ENCODE data around the gene MGAT4A.
"Not testable (repeated sequence)": the region's sequence is repeated elsewhere in the genome, so short reads cannot be mapped to it uniquely, and the experiment has no call there.

Gene MGAT4A

DNA sequence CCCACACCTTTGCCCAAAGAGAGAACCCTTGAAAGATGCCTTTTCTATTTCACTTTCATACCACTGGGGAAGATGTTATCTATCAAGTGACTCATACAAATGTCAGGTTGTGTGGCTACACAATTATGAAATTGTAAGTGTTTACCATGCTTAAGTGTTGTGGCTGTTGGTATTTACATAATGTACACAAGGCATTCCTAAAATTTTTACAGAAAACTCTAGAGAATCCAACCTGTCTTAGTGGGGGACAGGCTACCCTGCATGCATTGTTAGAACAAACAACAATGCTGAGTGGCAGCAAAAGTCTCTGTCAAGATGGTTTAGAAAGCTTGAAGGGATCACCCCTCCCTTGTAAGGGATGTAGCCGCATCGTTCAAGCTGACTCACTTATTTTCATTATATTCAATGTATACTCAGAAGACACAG, 5.5 kb upstream of the MGAT4A start:
- Histone ChIP-seq H3K4me1 (ENCODE audit: control insufficient read depth, insufficient read depth, low read length) (peaks cover 10% of the 10 kb centered on the region), H3K36me3 (ENCODE audit: control insufficient read depth, insufficient read depth, low read length) (no peaks in the 10 kb centered on the region)

DNA sequence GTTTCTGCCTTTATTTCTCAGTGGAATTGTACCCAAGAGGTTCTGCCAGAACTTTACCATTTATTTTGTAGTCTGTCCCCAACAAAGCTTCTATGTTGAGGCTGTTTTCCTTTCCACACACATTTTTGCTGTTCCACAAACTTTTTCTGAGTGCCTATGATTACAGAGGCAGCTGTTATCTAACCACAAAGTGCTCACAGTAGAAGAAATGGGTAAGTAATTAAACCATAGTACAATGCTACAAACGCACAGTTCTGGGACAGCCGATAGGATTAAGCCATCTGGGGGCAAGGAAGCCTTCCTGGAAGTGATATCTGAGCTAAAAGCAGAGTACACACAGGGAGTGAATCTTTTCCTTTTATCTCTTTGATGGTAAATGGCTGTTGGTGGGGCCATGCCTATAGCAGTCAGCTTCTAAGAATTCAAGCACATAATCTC, 3.9 kb upstream of the MGAT4A start:
- Histone ChIP-seq H3K9ac (ENCODE audit: low read length) (no peak overlapping the region), H3K36me3 (ENCODE audit: control insufficient read depth, insufficient read depth, low read length) (no peaks in the 10 kb centered on the region), H3K4me1 (ENCODE audit: control insufficient read depth, insufficient read depth, low read length) (peaks cover 10% of the 10 kb centered on the region), H3K9me3 (ENCODE audit: control insufficient read depth, low read length) (no peaks in the 10 kb centered on the region), H3K4me3 (ENCODE audit: low read length) (no peak overlapping the region), H3K27me3 (ENCODE audit: control insufficient read depth, insufficient read depth, low read length) (no peaks in the 10 kb centered on the region)

More for the DNA sequence above, 5.5 kb upstream of the MGAT4A start:
- Histone ChIP-seq H3K9me3 (ENCODE audit: control insufficient read depth, low read length) (no peaks in the 10 kb centered on the region), H3K27me3 (ENCODE audit: control insufficient read depth, insufficient read depth, low read length) (no peaks in the 10 kb centered on the region), H3K4me3 (ENCODE audit: low read length) (no peak overlapping the region), H3K9ac (ENCODE audit: low read length) (no peak overlapping the region)

DNA sequence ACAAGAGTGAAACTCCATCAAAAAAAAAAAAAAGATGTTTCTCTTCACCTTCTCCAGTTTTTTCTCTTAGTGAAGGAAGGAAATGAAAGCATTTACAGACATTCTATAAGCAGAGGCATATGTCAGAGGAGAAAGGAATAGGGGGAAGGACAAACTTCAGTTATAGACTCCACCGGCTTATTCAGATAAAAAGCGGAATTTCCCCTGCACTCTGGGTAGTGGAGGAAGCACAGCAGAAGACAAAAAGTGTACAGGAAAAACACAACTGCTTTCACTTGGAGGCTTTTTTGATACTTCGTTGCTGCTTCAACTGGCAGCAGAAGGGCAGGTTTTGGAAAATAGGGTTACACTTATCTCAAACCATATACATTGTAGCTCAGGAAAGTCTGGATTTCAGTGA, 3.2 kb upstream of the MGAT4A start:
- no peaks in the 10 kb centered on the region for H3K9me3 ChIP-seq (ENCODE audit: control insufficient read depth, low read length)
- H3K4me1 ChIP-seq (ENCODE audit: control insufficient read depth, insufficient read depth, low read length), result peaks cover 10% of the 10 kb centered on the region
- H3K9ac ChIP-seq (ENCODE audit: low read length), result no peak overlapping the region

DNA sequence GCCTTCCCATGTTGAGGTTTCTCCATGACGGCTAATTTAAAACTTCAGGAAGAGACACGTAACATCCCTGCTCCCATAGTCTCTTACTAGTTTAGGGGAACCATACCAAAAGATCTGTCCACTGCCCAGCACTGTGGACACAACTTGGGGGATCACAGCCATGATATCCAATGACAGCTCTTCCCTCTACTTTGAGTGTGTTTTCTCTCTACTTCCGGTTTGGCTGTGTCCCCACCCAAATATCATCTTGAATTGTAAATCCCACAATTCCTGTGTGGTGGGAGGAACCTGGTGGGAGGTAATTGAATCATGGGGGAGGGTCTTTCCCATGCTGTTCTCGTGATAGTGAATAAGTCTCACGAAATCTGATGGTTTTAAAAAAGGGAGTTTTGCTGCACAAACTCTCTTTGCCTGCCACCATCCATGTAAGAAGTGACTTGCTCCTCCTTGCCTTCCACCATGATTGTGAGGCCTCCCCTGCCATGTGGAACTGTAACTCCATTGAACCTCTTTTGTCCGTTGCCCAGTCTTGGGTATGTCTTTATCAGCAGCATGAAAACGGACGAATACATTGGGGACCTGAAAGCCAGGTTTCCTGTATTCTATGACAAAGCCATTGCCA, 1.6 kb upstream of the MGAT4A start:
- no peaks in the 10 kb centered on the region for H3K27me3 ChIP-seq (ENCODE audit: control insufficient read depth, insufficient read depth, low read length)
- no peaks in the 10 kb centered on the region for H3K36me3 ChIP-seq (ENCODE audit: control insufficient read depth, insufficient read depth, low read length)
- H3K9me3 ChIP-seq (ENCODE audit: control insufficient read depth, low read length), result no peaks in the 10 kb centered on the region
- H3K9ac ChIP-seq (ENCODE audit: low read length), result no peak overlapping the region
- peak overlapping the region; percentile 44 for H3K4me3 ChIP-seq (ENCODE audit: low read length)
- H3K4me1 ChIP-seq (ENCODE audit: control insufficient read depth, insufficient read depth, low read length), result peaks cover 13% of the 10 kb centered on the region

More for the DNA sequence above, 3.2 kb upstream of the MGAT4A start:
- Histone ChIP-seq H3K4me3 (ENCODE audit: low read length) (no peak overlapping the region), H3K36me3 (ENCODE audit: control insufficient read depth, insufficient read depth, low read length) (no peaks in the 10 kb centered on the region), H3K27me3 (ENCODE audit: control insufficient read depth, insufficient read depth, low read length) (no peaks in the 10 kb centered on the region)

DNA sequence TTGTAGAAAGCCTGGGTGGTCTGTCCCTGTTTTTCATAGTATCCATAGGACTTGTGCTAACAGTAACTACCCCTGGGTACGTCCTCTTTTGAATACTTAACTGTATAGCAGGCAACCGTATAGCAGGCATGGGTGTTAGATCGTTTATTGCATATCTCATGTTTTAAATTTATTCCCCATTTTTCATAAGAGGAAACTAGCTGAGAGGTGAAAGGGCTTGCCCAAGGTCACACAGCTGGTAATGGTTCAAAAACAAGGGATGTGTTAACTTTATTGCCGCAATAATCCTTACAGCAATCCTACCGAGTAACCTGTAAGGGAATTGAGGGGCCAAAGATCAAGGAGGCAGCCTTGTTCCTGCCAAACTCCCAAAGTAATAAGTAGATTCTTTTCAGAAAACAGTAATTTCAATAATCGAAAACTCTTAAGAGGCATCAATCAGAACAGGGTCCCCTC, 990 bp upstream of the MGAT4A start:
- no peaks in the 10 kb centered on the region for H3K36me3 ChIP-seq (ENCODE audit: control insufficient read depth, insufficient read depth, low read length)
- H3K9me3 ChIP-seq (ENCODE audit: control insufficient read depth, low read length), result no peaks in the 10 kb centered on the region
- H3K4me3 ChIP-seq (ENCODE audit: low read length), result peak overlapping the region; percentile 44
- H3K27me3 ChIP-seq (ENCODE audit: control insufficient read depth, insufficient read depth, low read length), result no peaks in the 10 kb centered on the region
- peak overlapping the region; percentile 87 for H3K9ac ChIP-seq (ENCODE audit: low read length)
- H3K4me1 ChIP-seq (ENCODE audit: control insufficient read depth, insufficient read depth, low read length), result peaks cover 15% of the 10 kb centered on the region

DNA sequence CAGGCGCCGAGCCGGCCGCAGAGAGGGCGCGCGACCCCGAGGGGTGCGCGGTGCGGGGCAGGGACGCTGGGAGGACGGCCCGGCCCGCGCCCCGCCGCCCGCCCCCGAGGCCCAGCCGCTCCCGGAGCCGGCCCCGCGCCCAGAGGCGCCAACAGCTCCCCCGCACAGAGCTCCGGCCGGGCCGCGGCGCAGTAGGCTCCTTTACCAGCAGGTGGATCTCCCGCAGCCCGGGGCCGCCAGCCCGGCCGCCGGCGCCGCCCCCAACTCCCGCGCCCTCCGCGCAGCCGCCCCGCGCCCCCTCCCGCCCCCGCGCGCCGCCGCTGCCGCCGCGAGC, 258 bp downstream of the MGAT4A start:
- H3K4me1 ChIP-seq (ENCODE audit: control insufficient read depth, insufficient read depth, low read length), result peaks cover 15% of the 10 kb centered on the region
- no peak overlapping the region for H3K4me3 ChIP-seq (ENCODE audit: low read length)
- H3K9ac ChIP-seq (ENCODE audit: low read length), result peak overlapping the region; percentile 63
- no peaks in the 10 kb centered on the region for H3K36me3 ChIP-seq (ENCODE audit: control insufficient read depth, insufficient read depth, low read length)
- H3K27me3 ChIP-seq (ENCODE audit: control insufficient read depth, insufficient read depth, low read length), result no peaks in the 10 kb centered on the region
- no peaks in the 10 kb centered on the region for H3K9me3 ChIP-seq (ENCODE audit: control insufficient read depth, low read length)

DNA sequence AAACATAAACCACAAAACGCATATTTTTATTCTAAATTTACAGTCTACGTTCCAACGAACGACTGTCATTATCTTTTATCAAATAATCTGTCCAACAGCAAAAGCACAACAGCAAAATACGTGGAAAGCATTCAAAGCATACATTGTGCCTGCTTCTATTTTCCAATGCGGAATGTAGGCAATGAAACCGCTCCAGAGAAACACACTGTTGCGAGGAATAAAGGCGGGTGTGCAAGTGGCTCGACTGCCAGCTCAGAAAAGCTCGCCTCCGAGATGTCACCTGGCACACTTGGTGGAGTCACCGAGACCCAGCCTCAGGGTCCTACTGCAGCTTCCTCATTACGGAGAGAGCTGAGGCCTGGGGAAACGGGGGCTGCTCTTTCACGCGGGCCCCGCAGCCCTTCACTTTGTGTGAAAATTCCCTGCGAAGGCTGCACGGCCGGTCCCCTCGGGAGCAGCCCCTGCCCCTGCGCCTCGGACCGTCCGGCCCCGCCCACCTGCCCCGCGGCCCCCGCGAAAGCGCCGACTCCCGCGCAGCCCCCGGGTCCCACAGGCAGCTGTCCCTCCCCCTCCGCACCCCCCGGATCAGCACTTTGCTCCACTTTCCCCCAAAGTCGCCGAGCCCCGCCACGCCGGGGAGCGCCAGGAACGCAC, 752 bp downstream of the MGAT4A start:
- H3K27me3 ChIP-seq (ENCODE audit: control insufficient read depth, insufficient read depth, low read length), result no peaks in the 10 kb centered on the region
- peaks cover 15% of the 10 kb centered on the region for H3K4me1 ChIP-seq (ENCODE audit: control insufficient read depth, insufficient read depth, low read length)
- no peaks in the 10 kb centered on the region for H3K36me3 ChIP-seq (ENCODE audit: control insufficient read depth, insufficient read depth, low read length)
- peak overlapping the region; percentile 60 for H3K4me3 ChIP-seq (ENCODE audit: low read length)
- peak overlapping the region; percentile 63 for H3K9ac ChIP-seq (ENCODE audit: low read length)
- H3K9me3 ChIP-seq (ENCODE audit: control insufficient read depth, low read length), result no peaks in the 10 kb centered on the region

DNA sequence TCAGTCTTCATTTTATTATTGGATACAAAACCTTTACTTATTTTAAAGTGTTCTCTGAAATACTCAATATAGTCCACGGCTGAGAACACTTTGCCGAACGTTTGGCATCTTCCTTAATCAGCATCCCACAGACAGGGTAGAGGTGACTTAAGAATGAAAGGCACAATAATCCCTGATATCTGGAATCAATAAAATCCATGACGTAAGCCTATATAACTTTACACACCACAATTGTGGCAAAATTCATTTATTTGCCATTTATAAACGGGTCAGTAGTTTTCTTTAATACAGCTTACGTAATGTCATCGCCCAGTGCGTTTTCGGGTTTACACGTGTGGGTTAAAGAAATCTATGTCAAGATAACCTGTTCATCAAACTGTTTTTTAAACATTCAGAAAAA, 1.3 kb downstream of the MGAT4A start:
- peak overlapping the region; percentile 60 for H3K4me3 ChIP-seq (ENCODE audit: low read length)
- H3K36me3 ChIP-seq (ENCODE audit: control insufficient read depth, insufficient read depth, low read length), result no peaks in the 10 kb centered on the region
- peak overlapping the region; percentile 63 for H3K9ac ChIP-seq (ENCODE audit: low read length)
- H3K27me3 ChIP-seq (ENCODE audit: control insufficient read depth, insufficient read depth, low read length), result no peaks in the 10 kb centered on the region
- no peaks in the 10 kb centered on the region for H3K9me3 ChIP-seq (ENCODE audit: control insufficient read depth, low read length)
- peaks cover 15% of the 10 kb centered on the region for H3K4me1 ChIP-seq (ENCODE audit: control insufficient read depth, insufficient read depth, low read length)

DNA sequence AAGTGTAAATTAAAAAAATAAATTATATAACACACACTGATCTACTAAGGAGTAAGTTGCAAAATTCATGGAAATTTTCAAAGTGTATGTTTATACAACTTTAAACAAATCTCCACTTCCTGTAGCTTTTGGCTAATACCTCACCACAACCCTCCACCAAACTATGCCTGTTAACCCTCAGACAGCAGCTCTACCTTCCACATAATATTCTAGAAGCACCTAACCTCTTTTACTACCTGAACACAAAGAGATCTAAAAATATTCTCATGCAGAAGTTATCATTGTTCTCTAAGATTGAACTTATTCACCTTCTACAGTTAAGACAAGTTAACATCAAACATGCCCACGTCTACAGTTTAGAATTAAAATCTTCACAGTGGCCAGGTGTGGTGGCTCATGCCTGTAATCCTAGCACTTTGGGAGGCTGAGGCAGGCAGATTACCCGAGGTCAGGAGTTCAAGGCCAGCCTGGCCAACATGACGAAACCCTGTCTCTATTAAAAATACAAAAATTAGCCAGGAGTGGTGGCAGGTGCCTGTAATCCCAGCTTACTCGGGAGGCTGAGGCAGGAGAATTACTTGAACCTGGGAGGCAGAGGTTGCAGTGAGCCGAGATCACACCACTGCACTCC, 2.7 kb downstream of the MGAT4A start:
- H3K27me3 ChIP-seq (ENCODE audit: control insufficient read depth, insufficient read depth, low read length); H3K4me3 ChIP-seq (ENCODE audit: low read length); H3K9me3 ChIP-seq (ENCODE audit: control insufficient read depth, low read length); H3K9ac ChIP-seq (ENCODE audit: low read length); H3K36me3 ChIP-seq (ENCODE audit: control insufficient read depth, insufficient read depth, low read length): not testable (repeated sequence)
- H3K4me1 ChIP-seq (ENCODE audit: control insufficient read depth, insufficient read depth, low read length), result peaks cover 15% of the 10 kb centered on the region

DNA sequence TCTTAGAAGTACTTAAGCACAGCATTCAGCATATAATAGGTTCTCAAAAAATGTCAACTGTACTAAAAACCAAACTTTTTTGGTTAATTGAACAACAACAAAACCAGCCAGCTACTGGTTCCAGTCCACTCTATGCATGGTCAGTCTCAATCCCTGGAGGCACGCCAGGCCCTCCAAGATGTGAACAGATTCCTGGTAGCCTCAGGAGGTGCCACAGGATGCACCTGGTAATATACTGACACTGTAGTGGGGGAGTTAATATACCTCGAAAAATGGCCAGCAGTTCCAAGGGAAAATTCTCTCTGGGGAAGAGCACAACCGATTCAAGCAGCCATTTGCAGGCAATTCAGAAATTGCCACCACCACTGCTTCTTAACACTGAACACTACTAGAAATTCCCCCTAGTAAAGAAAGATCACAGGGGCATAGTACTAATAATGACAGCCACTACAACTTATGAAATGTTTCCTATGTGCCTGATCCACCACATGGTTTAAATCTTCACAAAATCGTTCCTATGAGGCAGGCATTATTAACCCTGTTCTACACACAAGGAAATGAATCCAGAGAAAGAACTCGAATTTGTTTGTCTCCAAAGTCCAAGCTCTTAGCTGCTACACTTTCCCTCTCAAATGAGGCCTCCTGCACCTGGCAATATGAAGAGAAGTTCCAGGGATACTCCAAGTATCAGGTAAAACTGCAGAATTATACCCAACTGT, 3.4 kb downstream of the MGAT4A start:
- Histone ChIP-seq H3K9me3 (ENCODE audit: control insufficient read depth, low read length) (no peaks in the 10 kb centered on the region), H3K4me3 (ENCODE audit: low read length) (no peak overlapping the region)

DNA sequence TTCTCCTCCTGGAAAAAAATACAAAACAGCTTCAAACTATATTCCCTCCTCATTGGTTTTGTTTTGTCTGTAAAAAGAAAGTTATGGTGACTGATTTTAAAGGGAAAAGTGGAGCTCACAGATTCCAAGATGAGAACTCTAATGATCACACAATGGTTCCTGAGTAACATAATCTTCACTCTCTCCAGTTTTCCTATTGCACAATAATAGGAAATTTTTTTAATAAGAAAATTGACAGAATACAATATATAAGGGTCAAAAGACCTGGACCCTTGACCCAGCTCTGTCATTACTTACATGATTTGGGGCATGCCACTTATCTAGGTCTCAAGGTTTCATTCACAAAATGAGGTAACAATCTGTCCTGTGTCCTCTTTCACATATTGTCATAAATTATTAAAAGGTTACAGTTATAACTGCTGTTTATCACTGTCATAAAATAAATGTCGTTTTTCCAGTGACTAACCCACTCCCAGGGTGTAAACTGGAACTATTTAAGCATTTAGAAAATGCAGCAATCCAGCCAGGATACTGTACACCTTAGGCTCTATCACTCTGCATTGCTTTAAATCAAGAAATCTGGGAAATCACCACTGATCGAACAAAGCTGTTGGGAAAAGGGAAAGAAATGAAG, 4.1 kb downstream of the MGAT4A start:
- Histone ChIP-seq H3K9ac (ENCODE audit: low read length) (no peak overlapping the region), H3K4me3 (ENCODE audit: low read length) (no peak overlapping the region)

More for the DNA sequence above, 3.4 kb downstream of the MGAT4A start:
- no peak overlapping the region for H3K9ac ChIP-seq (ENCODE audit: low read length)
- H3K27me3 ChIP-seq (ENCODE audit: control insufficient read depth, insufficient read depth, low read length), result no peaks in the 10 kb centered on the region
- no peaks in the 10 kb centered on the region for H3K36me3 ChIP-seq (ENCODE audit: control insufficient read depth, insufficient read depth, low read length)
- peaks cover 15% of the 10 kb centered on the region for H3K4me1 ChIP-seq (ENCODE audit: control insufficient read depth, insufficient read depth, low read length)

More for the DNA sequence above, 4.1 kb downstream of the MGAT4A start:
- no peaks in the 10 kb centered on the region for H3K36me3 ChIP-seq (ENCODE audit: control insufficient read depth, insufficient read depth, low read length)
- H3K27me3 ChIP-seq (ENCODE audit: control insufficient read depth, insufficient read depth, low read length), result no peaks in the 10 kb centered on the region
- H3K9me3 ChIP-seq (ENCODE audit: control insufficient read depth, low read length), result no peaks in the 10 kb centered on the region
- peaks cover 9% of the 10 kb centered on the region for H3K4me1 ChIP-seq (ENCODE audit: control insufficient read depth, insufficient read depth, low read length)
